A673 (cell line): ENCODE results near the gene ADAM8.

Experiments used
- EZH2 ChIP-seq: fragments of 200-600 bp; sonication (generic); IDR thresholded peaks from 2 replicates; pipeline ENCODE4 v1.6.1; 2017; ENCODE audit warnings: borderline replicate concordance, low read depth, mild to moderate bottlenecking, mixed read lengths, antibody characterized with exemption, low read length; ENCODE audit not compliant: poor library complexity, severe bottlenecking
- TF ChIP-seq, protein P1 (sequence below): fragments of 300-800, 200-600 bp; sonication (generic); conservative IDR thresholded peaks from 2 replicates; pipeline ENCODE4 v1.5.1; 2017; ENCODE audit warnings: low read depth, mild to moderate bottlenecking, antibody characterized with exemption, low read length, moderate library complexity, mixed read lengths

- no peak for TF ChIP-seq EZH2
- TF ChIP-seq, protein P1, sequence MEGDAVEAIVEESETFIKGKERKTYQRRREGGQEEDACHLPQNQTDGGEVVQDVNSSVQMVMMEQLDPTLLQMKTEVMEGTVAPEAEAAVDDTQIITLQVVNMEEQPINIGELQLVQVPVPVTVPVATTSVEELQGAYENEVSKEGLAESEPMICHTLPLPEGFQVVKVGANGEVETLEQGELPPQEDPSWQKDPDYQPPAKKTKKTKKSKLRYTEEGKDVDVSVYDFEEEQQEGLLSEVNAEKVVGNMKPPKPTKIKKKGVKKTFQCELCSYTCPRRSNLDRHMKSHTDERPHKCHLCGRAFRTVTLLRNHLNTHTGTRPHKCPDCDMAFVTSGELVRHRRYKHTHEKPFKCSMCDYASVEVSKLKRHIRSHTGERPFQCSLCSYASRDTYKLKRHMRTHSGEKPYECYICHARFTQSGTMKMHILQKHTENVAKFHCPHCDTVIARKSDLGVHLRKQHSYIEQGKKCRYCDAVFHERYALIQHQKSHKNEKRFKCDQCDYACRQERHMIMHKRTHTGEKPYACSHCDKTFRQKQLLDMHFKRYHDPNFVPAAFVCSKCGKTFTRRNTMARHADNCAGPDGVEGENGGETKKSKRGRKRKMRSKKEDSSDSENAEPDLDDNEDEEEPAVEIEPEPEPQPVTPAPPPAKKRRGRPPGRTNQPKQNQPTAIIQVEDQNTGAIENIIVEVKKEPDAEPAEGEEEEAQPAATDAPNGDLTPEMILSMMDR: no peak
Measured at GRCh38 chr10:133267829-133268228, 8.8 kb downstream of the ADAM8 start.
